Right cardiac atrium (tissue), 5 donors: ENCODE results near the gene AXIN1. TPM values are rescaled to one million over a fixed set of nuclear protein-coding genes. Genes with fewer than 3 reads are reported as not detected.

Experiments used
- ATAC-seq, 2 donors: fragments of 200-7000 bp; cut with Tn5 transposase; one replicate each; pipeline versions ENCODE4 v1.8.0 to v1.9.1; 2020; ENCODE audit warnings: moderate library complexity in 2 of 2, mild to moderate bottlenecking in 1 of 2
- DNase-seq, 3 donors: peaks; one replicate each; pipeline ENCODE4 v3.0.0-alpha.2; 2020
- H3K27ac ChIP-seq: one replicate; pipeline ENCODE4 v1.5.1; 2013; ENCODE audit warnings: mild to moderate bottlenecking, low read length, control low read depth, moderate library complexity
- H3K27me3 ChIP-seq: one replicate; pipeline ENCODE4 v1.6.1; 2013; ENCODE audit not compliant: control insufficient read depth, insufficient read depth
- H3K4me1 ChIP-seq: one replicate; pipeline ENCODE4 v1.6.1; 2013; ENCODE audit warnings: low read length; ENCODE audit not compliant: control insufficient read depth, insufficient read depth
- H3K4me3 ChIP-seq: one replicate; pipeline ENCODE4 v1.5.1; 2013; ENCODE audit warnings: low read length, control low read depth
- H3K9me3 ChIP-seq: one replicate; pipeline ENCODE4 v1.6.1; 2013; ENCODE audit warnings: low read length; ENCODE audit not compliant: control insufficient read depth
- WGBS: extraction: QIAGEN DNeasy Blood & Tissue Kit; methylation state at CpG from one replicate; pipeline ENCODE4 v1.1.7; 2013; 5-methylcytosine and 5-hydroxymethylcytosine counted together
- intact Hi-C, 4 donors: fragments of 100-400 bp; cut with DNase I; formaldehyde crosslinking; loops; one replicate each; pipeline versions ENCODE4 v1.11.0 to v1.14.0; 2022 to 2023
- polyA plus RNA-seq: library from polyadenylated mRNA; stranded (reverse); fragments of 200-250 nt; gene quantifications from one replicate; pipeline ENCODE4 v1.2.3, GENCODE V29; 2013
- total RNA-seq, 4 donors: library from RNA; stranded (reverse); fragmentation: NEBNext Ultra II Directional; extraction: Animal tissue kit (Norgen Biotek cat#: 25700); gene quantifications; one replicate each; pipeline ENCODE4 v1.2.1, GENCODE V29; 2021
- donor health status: healthy with polysubstance abuse.
- donor health status: DM: no; HTN: yes; CAD: no.
- donor health status: DM: no; HTN: no; CAD: no.
- donor health status: DM: no; HTN: yes; CAD: no; lungs with severe emphysema.
- donor health status: DM: yes; HTN: yes; CAD: no.

Gene AXIN1
- total and polyA plus RNA-seq, 5 donors = 8.4 to 12.2 (median 10.2) TPM

DNA sequence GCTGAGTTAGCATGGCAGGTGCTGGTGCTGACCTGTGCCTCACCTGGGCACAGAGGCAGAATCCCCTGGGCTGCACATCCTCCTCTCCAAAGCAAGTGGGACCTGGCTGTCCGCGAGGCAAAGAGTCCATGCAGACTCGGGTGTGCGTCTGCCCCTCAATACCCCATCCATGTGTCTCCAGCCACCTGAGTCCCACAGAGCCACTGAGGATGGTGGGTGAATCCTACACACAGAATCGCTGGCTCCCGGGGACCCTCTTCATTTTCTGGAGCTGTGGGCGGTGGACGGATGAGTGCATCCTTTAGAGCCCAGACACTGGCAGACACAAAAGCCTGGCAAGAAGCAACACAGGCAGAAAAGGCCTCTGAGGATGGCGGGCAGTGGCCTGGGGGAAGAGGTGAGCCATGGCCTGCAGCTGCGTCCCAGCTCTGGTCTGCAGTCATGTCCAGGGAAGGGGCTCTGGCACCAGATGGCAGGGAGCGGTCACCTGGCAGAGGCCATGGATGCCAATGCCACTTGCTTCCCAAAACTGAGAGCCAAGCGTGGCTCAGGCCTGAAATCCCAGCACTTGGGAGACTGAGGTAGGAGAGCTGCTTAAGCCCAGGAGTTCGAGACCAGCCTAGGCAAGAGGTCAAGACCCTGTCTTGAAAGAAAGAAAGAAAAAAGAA is 29.9 kb downstream of the AXIN1 start:
- DNase-seq (peak in 1 of 3 donors; percentile 27), ATAC-seq (no peak)
- WGBS = 91% methylated on average over 13 of the region's 13 CpGs
- Histone ChIP-seq H3K9me3 (no peaks in the 10 kb centered on the region), H3K4me1 (peaks cover 2% of the 10 kb centered on the region), H3K4me3 (no peak overlapping the region), H3K27ac (no peak overlapping the region), H3K27me3 (no peaks in the 10 kb centered on the region)
- intact Hi-C loops = no loop called here

DNA sequence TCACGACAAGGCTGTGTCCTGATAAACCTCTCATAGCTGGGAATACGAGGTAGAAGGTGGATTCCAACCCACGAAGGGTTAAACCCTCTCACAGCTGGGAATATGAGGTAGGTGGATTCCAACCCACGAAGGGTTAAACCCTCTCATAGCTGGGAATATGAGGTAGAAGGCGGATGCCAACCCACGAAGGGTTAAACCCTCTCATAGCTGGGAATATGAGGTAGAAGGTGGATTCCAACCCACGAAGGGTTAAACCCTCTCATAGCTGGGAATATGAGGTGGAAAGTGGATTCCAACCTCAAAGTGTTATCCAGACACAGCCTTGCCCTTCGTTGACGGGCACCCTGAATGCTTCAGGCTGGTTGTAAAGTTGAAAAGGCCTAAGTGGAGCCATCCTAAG is 31.0 kb downstream of the AXIN1 start:
- DNase-seq = peak in 1 of 3 donors; percentile 2
- H3K27me3 ChIP-seq = no peaks in the 10 kb centered on the region
- H3K9me3 ChIP-seq = no peaks in the 10 kb centered on the region
- no peak overlapping the region for H3K4me3 ChIP-seq
- WGBS = 69% methylated on average over 9 of the region's 9 CpGs
- no peaks in the 10 kb centered on the region for H3K4me1 ChIP-seq
- no peak for ATAC-seq
- intact Hi-C loops = no loop called here
- H3K27ac ChIP-seq = no peak overlapping the region

DNA sequence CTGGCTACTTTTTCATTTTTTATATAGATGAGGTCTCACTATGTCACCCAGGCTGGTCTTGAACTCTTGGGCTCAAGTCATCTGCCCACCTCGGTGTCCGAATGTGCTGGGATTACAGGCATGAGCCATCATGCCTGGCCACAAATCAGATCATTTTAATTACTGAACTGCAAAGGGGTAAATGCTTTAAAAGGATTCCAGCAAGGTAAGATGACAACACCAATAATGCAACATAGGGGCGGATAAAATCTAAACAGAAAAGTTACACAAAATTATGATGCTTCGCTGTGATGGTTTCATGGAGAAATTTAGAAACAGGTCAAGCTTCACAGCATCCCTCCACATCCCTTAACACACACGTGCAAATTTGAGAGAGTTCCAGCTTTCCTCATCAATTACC is 32.3 kb downstream of the AXIN1 start:
- no peaks in the 10 kb centered on the region for H3K9me3 ChIP-seq
- DNase-seq = no peak
- intact Hi-C loops = no loop called here
- no peaks in the 10 kb centered on the region for H3K27me3 ChIP-seq
- H3K4me3 ChIP-seq = no peak overlapping the region
- H3K27ac ChIP-seq = no peak overlapping the region
- no peak for ATAC-seq
- WGBS = 94% methylated on average over 5 of the region's 5 CpGs
- H3K4me1 ChIP-seq = no peaks in the 10 kb centered on the region

DNA sequence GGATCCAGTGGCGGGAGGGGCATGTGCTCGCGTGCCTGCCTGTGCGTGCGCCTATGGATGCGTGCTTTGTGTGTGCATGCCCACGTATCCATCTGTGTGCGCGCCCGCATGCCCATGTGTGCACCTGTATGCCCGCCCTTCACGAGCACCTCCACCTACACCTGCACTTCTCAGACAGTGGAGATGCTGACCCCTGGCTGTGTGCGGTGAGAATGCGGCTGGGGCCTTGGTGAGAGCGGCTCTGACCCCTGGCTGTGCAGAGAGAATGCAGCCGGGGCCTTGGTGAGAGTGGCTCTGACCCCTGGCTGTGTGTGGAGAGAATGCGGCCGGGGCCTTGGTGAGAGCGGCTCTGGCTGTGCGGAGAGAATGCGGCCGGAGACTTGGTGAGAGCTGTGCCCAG is 33.9 kb downstream of the AXIN1 start:
- no peaks in the 10 kb centered on the region for H3K27me3 ChIP-seq
- peak in 1 of 2 donors; percentile 12 for ATAC-seq
- intact Hi-C loops = no loop called here
- no peak overlapping the region for H3K27ac ChIP-seq
- 93% methylated on average over 22 of the region's 22 CpGs for WGBS
- H3K9me3 ChIP-seq = no peaks in the 10 kb centered on the region
- H3K4me3 ChIP-seq = no peak overlapping the region
- DNase-seq = peak in 1 of 3 donors; percentile 32
- no peaks in the 10 kb centered on the region for H3K4me1 ChIP-seq

DNA sequence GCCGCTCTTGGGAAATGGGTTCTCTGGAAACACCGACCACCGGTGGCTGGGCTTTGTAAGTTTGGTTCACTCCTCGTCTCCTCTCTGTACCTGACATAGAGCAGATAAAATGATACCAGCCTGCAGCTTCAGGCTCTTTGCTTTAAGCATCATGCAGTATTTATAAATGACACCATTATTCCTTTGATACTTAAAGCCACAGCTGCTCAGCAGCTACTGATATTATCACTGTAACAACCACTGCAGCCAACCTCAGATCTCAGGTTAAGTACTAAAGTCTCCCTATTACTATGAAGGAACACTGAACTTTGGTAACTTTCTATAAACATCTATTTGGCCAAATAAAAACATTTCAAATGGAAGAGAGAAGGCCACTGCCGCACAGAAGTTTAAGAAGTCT is 34.9 kb downstream of the AXIN1 start:
- no peak for ATAC-seq
- intact Hi-C loops = no loop called here

DNA sequence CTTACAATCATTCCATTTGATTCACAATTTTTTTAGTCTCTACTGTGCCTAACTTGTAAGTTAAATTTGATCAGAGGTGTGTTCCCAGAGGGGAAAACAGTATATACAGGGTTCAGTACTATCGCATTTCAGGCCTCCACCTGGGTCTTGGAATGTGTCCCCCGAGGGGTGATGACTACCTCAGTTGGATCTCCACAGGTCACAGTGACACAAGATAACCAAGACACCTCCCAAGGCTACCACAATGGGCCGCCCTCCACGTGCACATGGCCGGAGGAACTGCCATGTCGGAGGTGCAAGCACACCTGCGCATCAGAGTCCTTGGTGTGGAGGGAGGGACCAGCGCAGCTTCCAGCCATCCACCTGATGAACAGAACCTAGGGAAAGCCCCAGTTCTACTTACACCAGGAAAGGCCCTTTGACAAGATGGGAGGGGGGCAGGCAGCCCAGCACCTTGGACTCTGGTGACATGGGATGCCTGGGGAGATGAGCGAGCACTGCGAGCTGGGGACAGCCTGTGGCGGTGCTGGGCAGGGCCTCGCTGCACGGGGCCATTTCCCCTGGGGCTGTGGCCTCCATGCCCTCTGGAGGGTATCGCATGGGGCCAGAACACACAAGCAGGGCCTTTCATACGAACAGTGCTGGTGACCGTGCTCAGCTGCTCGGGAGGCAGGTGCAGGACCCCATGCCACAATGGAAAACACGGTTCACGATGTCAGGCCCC is 35.6 kb downstream of the AXIN1 start:
- Histone ChIP-seq H3K27me3 (no peaks in the 10 kb centered on the region), H3K4me3 (no peak overlapping the region), H3K27ac (no peak overlapping the region), H3K9me3 (no peaks in the 10 kb centered on the region), H3K4me1 (no peaks in the 10 kb centered on the region)
- WGBS = 90% methylated on average over 19 of the region's 19 CpGs
- ATAC-seq (no peak), DNase-seq (peak in 1 of 3 donors; percentile 22)
- intact Hi-C loops = no loop called here

More for the DNA sequence above, 34.9 kb downstream of the AXIN1 start:
- Histone ChIP-seq H3K27me3 (no peaks in the 10 kb centered on the region), H3K27ac (no peak overlapping the region), H3K4me1 (no peaks in the 10 kb centered on the region), H3K9me3 (no peaks in the 10 kb centered on the region), H3K4me3 (no peak overlapping the region)
- 96% methylated on average over 5 of the region's 5 CpGs for WGBS
- DNase-seq = no peak

DNA sequence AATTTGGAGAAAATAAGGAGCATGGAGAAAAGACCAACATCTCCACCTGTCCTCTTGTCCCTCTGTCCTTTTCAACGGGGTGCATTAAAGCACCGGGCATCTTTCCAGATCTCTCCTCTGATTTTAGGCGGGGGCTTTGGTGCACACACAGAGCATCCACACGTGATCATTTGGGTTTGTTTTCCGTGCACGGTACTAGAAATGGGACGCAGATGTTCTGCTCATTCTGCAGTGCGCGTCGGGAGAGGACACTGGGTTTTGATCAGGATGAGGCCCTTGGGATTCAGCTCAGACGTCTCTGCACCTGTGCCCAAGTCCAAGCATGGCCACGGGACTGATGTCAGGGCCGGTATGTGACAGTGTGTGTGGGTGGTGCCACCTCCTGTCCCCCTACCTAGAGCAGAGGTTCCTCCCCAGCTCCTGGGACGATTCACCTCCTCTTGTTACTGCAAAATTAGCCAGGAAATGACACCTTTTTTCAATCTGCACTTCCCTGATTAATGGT is 37.7 kb downstream of the AXIN1 start:
- Histone ChIP-seq H3K27ac (no peak overlapping the region), H3K27me3 (no peaks in the 10 kb centered on the region), H3K4me3 (no peak overlapping the region), H3K9me3 (no peaks in the 10 kb centered on the region), H3K4me1 (no peaks in the 10 kb centered on the region)
- intact Hi-C loops = no loop called here
- WGBS = 74% methylated on average over 14 of the region's 14 CpGs
- DNase-seq (peak in 1 of 3 donors; percentile 6), ATAC-seq (no peak)

DNA sequence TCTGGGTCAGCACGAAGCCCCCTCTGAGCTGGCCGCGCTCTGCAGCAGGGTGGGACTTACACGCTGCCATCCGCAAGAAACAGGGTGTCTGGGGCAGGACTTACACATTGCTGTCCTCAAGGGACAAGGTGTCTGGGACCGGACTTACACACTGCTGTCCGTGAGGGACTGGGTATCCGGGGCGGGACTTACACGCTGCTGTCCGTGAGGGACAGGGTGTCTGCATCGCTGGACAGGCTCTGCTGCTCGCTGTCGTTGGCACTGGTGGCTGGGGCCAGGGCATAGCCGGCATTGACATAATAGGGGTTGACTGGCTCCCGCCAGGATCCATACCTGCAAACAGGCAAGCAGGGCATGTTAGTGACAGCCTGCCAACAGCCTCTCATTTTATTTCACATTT is 38.2 kb downstream of the AXIN1 start:
- no peaks in the 10 kb centered on the region for H3K4me1 ChIP-seq
- DNase-seq = peak in 1 of 3 donors; percentile 12
- no peaks in the 10 kb centered on the region for H3K9me3 ChIP-seq
- intact Hi-C loops = no loop called here
- 92% methylated on average over 16 of the region's 16 CpGs for WGBS
- H3K4me3 ChIP-seq = no peak overlapping the region
- no peak overlapping the region for H3K27ac ChIP-seq
- ATAC-seq = no peak
- H3K27me3 ChIP-seq = no peaks in the 10 kb centered on the region

DNA sequence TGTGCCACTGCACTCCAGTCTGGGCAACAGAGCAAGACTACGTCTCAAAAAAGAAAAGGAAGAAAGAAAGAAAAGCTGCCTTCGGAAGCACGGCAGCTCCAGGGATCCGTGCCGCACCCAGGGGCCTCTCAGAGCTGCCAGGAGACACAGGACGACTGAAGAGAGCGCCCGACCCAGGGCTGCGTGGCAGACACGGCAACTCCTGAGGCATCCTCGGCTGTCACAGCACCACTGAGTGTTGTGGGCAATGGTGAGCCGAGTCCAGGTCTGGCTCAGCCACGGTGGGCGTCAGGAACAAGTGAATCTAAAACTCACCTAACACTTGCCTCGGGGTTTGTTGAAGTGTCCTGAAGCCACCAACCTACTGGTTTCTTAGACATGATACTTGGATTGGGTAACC is 40.8 kb downstream of the AXIN1 start:
- Histone ChIP-seq H3K27me3 (no peaks in the 10 kb centered on the region), H3K4me3 (no peak overlapping the region), H3K27ac (no peak overlapping the region), H3K4me1 (no peaks in the 10 kb centered on the region), H3K9me3 (no peaks in the 10 kb centered on the region)
- DNase-seq (peak in 1 of 3 donors; percentile 16), ATAC-seq (no peak)
- WGBS = 97% methylated on average over 15 of the region's 15 CpGs
- intact Hi-C loops = no loop called here

DNA sequence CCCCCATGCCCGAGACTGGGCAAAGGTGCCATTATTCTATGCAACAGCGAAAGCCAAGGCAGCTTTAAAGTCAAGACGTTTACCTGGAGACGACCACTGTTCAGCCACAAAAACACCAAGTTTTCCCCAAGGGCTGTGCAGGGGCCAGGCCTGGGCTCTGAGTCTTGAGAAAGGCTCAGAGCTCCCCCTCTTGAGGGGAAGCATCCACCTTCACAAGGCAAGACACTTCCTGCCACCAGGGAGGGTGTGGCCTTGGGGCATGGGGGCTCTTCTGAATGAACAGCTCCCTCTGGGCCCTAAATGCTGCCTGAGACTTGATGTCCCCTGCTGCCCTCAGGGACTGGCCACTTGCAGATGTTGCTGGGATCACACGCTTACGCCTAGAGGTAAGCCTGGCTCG is 43.0 kb downstream of the AXIN1 start:
- ATAC-seq = no peak
- H3K9me3 ChIP-seq = no peaks in the 10 kb centered on the region
- H3K27ac ChIP-seq = no peak overlapping the region
- intact Hi-C loops = no loop called here
- no peaks in the 10 kb centered on the region for H3K27me3 ChIP-seq
- 86% methylated on average over 7 of the region's 7 CpGs for WGBS
- peak in 1 of 3 donors; percentile 35 for DNase-seq
- H3K4me3 ChIP-seq = no peak overlapping the region
- no peaks in the 10 kb centered on the region for H3K4me1 ChIP-seq

DNA sequence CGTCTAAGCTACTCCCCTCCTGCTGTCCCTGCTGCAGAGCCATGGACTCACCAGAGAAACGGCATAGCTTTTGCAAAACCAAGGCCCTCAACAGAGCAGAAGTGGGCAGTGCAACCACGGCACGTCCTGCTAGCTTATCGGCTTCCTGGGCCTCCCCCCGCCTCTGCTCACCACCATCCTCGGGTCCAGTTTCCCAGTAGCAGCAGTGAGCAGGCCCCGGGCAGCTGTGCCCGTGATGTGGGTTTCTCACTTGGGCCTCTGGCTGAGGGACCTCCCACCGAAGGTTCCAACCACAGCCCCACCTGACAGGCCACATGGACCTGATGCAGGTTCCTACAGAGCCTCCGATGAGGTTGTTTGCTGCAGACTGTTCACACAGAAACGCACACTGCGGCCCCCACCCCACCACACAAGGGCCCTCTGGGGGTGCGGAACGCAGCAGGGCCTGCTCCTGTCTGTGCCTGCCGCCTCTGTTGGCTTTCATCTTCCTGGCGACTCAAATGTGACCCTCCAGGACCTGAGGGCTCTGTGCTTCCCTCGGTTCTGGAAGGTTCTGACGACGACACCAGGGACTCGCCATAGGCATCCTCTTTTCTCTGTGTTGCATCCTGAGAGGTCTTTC is 44.7 kb downstream of the AXIN1 start:
- WGBS = 89% methylated on average over 21 of the region's 21 CpGs
- intact Hi-C loops = no loop called here
- H3K4me1 ChIP-seq = no peaks in the 10 kb centered on the region

More for the DNA sequence above, 44.7 kb downstream of the AXIN1 start:
- H3K27me3 ChIP-seq = no peaks in the 10 kb centered on the region
- no peak overlapping the region for H3K4me3 ChIP-seq
- no peak for ATAC-seq
- peak in 1 of 3 donors; percentile 21 for DNase-seq
- no peak overlapping the region for H3K27ac ChIP-seq
- no peaks in the 10 kb centered on the region for H3K9me3 ChIP-seq
